GM19468 (cell line): Measurements from ENCODE around the gene HSBP1L1.
"Not testable (repeated sequence)": the region's sequence is repeated elsewhere in the genome, so short reads cannot be mapped to it uniquely, and the experiment has no call there.

Experiments used
- ATAC-seq: cut with Tn5 transposase; IDR thresholded peaks from one replicate; pipeline ENCODE4 v1.9.1; 2021; ENCODE audit warnings: mild to moderate bottlenecking, moderate library complexity, moderate number of reproducible peaks; ENCODE audit not compliant: unreplicated experiment; ENCODE audit errors: extremely low read depth

Gene HSBP1L1

DNA sequence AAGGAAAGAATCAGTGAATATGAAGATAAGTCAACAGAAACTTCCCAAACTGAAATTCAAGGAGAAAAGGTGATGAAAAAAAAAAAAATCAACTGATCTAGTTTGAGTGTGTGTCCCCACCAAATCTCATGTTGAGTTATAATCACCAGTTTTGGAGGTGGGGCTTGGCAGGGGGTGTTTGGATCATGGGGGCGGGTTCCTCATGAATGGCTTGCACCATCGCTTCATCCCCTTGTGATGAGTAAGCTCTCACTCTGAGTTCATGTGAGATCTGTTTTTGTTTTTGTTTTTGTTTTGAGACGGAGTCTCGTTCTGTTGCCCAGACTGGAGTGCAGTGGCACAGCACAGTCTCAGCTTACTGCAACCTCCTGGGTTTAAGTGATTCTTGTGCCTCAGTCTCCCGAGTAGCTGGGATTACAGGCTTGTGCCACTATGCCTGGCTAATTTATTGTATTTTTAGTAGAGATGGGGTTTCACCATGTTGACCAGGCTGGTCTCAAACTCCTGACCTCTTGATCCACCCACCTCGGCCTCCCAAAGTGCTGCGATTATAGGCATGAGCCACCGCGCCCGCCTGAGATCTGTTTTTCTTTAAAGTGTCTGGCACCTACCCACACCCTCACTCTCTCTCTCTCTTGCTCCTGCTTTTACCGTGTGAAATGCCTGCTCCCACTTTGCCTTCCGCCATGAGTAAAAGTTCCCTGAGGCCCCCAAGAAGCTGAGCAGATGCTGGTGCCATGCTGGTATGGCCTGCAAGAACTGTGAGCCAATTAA is 9.0 kb upstream of the HSBP1L1 start:
- ATAC-seq = no peak

DNA sequence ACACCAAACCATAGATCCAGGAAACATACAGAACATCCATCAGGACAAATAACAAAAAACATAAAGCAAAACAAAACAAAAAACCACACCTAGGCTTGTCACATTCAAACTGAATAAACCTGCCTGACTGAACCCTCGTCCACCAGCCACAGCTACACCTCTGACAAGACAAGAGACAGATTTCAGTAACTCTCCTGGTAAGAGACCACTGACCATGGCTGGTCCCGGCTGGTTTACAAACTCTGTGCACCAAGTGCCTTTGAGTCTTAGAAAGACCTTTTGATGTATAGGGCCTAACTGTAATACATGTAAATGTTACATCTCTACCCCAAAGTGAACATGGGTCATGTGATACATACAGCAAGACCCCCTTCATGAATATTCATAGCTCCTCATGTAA is 8.2 kb upstream of the HSBP1L1 start:
- no peak for ATAC-seq

DNA sequence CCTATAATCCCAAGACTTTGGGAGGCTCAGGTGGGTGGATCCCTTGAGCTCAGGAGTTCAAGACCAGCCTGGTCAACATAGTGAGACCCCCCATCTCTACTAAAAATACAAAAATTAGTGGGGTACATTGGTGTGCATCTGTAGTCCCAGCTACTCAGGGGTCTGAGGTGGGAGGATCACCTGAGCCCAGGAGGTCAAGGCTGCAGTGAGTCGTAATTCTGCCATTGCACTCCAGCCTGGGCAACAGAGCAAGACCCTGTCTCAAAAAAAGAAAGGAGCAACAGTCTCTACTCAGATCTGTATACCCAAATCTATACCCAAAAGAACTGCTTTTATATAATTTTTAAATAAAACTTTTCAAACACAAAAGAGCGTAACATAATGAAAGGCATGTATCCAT is 5.5 kb upstream of the HSBP1L1 start:
- ATAC-seq = no peak

DNA sequence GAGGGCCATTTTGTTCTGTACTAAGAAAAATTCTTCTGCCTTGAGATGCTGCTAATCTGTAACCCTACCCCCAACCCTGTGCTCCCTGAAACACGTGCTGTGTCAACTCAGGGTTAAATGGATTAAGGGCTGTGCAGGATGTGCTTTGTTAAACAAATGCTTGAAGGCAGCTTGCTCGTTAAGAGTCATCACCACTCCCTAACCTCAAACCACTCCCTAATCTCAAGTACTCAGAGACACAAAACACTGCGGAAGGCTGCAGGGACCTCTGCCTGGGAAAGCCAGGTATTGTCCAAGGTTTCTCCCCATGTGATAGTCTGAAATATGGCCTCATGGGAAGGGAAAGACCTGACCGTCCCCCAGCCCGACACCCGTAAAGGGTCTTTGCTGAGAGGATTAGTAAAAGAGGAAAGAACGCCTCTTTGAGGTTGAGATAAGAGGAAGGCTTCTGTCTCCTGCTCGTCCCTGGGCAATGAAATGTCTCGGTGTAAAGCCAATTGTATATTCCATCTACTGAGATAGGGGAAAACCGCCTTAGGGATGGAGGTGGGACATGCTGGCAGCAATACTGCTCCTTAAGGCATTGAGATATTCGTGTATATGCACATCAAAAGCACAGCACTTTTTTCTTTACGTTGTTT is 4.2 kb upstream of the HSBP1L1 start:
- not testable (repeated sequence) for ATAC-seq

DNA sequence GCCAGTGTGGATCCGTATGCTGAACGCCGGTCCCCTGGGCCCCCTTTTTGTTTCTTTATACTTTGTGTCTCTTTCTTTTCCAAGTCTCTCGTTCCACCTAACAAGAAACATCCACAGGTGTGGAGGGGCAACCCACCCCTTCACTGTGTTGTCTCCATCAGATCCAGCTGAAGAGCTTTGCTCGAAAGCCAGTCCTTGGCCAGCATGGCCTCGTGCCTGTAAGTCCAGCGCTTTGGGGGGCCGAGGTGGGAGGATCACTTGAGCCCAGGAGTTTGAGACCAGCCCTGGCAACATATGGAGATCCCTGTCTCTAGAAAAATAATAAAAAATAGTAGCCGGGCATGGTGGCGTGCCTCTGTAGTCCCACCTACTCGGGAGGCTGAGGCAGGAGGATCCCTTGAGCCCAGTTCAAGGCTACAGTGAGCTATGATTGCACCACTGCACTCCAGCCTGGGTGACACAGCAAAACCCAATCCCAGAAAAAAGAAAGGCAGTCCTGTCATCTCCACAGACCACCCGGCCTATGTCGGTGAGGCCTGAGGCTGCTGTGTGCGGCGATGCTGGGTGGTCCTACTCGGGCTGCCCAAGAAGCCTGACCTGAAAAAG is 3.4 kb upstream of the HSBP1L1 start:
- no peak for ATAC-seq

DNA sequence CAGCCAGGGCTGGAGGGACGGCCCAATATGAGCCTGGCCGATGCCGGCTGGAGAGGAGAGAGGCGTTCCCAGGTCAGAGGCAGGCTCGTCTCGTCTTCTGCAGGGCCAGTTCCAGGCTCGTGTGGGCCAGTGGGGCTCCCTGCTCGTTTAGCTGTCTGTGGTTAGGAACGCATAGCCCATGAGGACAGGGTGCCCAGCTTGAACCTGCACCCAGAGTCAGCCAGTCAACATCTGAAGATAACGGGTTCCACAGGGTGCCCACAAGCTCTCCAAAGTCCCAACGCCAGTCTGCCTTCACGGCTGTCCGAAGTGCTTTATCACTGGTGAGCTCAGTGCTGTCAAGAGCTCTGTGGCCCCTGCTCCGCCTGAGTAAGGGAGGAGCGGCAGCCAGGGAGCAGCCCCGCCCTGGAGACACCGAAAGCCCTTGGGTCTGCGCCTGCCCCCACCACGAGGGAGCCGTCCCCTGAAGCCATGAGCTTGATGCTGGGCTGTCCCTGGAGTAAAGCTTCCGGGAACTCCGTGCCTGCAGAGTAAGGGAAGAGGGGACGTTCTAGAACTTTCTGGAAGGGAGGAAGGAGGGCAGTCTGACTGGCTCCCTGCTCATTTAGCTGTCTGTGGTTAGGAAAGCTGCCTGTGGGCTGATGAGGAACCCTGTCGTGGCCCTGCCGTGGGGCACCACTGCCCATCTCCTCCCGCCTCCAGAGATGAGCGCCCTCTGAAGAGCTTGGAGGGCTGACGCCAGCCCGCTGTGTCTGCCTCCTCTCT is 2.7 kb upstream of the HSBP1L1 start:
- ATAC-seq = no peak

DNA sequence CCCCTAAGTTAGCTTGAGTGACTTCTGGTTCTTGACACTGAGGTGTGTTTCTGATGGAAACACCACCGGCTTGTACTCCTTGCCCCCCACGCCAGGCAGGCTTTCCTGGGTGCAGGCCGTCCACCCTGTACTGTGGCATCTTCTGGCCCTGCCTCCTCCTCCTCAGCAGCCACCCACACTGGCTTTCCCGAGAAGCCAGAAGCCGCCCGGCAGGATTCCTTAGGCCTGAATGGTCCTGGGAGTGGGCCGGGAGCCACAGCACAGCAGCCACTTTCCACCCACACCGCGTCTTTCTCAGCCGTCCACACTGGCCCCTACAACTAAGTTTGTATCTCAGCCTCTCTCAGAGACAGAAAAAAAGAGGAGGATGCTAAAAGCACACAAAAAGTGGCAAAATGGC is 2.1 kb upstream of the HSBP1L1 start:
- ATAC-seq = no peak

DNA sequence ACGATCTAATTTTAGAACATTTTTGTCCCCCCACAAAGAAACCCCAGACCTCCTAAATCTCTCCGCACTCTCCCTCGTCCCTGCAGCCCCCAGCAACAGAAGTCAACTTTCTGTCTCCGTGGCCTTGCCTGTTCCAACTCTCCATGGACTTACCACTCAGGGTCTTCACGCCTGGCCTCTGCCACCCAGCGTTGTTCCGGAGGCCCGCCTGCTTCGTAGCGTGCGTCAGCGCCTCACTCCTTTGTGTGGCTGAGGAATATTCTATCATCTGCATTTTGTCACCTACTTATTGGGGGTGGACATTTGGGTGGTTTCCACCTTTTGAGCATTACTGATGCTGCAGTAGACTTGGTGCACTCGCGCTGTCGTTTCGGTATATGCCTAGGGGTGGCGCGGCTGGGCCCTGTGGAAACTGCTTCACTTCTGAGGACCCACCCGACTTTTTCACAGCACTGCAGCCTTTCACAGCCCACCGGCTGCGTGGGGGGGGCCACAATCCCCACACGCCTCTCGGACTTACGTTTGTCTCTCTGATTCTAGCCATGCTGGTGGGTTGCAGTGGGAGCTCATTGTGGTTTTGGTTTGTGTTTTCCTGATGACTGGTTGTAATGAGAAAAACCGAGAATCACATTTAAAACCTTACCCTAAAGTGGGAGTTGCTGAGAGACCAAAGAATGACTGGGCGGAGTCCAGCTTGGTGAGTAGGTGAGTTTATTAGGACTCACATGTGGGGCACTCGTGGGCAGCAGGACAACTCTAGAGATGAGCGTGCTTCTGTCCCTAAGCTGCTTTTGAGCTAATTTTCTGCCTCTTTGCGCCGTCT is 1.4 kb upstream of the HSBP1L1 start:
- ATAC-seq = no peak

DNA sequence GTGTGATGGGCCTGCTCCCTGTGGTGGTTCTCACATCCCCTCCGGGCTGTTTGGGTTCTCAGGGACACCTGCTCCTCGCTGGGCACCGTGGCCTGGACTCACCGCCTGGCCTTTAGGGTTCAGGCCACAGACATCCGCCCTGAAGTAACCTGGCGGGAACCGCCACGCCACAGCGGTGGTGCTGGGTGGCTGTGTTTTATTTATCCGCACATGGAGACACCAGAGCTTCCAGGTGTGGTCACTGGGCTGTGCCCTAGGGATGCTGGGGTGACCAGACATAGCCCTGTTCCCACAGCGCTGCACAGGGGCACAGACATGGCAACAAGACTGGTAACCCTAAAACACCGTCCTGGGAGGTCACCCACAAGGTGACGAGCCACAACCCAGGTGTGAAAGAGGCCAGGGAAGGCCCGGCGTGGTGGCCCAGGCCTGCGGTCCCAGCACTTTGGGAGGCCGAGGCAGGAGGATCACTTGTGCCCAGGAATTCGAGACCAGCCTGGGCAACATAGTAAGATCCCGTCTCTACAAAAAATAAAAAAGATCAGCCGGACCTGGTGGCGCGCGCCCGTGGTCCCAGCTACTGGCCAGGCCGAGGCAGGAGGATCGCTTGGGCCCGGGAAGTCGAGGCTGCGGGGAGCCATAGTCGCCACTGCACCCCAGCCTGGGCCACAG is 649 bp upstream of the HSBP1L1 start:
- ATAC-seq = no peak

DNA sequence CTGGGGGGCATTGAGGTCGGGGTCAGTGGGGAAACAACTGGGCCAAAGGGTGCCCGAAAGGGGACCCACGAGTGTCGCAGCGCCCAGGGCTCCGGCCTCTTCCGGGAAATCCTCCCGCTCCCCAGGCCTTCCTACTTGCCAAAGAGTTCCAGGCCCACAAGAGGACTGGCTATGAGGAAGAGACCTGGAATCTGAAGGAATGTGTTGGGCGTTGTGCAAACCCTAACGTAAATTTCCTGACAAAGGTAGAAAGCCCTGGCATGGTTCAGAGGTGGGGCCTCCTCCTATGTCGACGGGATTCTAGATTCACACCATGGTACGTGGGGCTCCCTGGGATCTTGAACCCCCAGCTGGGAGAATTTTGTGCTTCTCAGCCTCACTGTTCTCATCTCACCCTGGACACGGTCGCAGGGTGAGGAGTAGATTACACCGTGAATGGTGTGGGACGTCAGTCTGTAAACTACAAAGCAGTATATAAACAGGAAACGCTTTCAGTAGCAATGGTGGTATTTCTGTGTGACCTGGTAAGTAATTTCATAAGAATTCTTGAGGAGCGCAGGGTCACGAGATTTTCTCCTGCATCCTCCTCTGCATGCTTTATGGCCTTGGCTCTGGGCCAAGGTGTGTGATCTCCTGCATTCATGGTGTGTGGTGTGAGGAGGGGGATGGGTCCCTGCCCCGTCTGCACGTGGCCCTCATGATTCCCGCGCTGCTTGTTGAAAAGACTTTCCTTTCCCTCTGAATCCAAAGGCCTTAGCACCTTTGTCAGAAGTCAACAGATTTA is 868 bp downstream of the HSBP1L1 start:
- no peak for ATAC-seq

DNA sequence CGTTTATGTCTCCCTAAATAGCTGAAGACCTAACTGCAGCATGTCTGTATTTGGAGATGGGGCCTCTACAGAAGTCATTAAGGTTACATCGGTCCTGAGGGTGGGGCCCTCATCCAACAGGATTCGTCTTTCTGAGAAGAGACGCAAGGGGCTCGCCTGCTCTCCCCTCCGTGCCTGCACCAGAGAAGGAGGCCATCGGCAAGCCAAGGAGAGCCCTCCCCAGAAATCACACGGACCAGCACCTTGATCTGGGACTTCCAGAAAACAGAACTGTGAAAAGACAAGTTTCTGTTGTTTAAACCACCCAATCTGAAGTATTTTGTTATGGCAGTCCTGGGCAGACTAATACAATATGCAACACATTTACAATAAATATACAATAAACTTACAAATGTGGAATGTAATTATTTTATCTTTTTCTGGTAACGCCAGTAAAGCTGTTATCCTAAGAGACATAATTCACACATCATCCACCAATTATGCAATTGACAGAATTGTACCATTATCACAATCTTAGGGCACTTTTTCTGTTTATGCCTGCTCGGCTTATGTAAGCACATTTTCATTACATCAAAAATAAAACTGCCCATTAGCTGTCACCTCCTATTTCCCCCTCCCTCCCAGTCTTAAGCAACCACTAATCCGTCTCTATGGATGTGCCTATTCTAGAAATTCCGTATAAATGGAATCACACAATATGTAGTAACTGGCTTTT is 6.1 kb downstream of the HSBP1L1 start:
- ATAC-seq = no peak

DNA sequence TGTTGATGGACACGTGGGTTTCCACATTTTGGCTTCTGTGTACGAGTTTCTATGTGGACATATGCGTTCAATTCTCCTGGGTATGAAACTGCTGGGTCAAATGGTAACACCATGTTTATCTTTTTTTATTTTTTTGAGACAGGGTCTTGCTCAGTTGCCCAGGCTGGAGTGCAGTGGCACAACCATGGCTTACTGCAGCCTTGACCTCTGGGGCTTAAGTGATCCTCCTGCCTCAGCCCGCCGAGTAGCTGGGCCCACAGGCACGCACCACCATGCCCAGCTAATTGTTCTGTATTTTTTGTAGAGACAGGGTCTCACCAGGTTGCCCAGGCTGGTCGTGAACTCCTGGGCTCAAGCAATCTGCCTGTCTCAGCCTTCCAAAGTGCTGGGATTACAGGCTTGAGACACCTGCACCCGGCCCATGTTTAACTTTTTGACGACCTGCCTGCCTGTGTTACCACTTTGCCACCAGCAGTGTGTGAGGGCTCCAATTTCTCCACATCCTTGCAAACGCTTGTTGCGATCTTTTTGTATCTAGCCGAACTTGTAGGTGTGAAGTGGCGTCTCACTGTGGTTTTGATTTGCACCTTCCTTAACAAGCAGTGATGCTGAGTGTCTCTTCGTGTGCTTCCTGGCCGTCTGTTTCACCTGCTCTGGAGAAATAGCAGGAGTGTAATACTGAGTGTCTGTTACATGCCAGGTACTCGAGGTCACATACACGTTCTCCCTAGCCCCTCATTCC is 6.9 kb downstream of the HSBP1L1 start:
- ATAC-seq = no peak

DNA sequence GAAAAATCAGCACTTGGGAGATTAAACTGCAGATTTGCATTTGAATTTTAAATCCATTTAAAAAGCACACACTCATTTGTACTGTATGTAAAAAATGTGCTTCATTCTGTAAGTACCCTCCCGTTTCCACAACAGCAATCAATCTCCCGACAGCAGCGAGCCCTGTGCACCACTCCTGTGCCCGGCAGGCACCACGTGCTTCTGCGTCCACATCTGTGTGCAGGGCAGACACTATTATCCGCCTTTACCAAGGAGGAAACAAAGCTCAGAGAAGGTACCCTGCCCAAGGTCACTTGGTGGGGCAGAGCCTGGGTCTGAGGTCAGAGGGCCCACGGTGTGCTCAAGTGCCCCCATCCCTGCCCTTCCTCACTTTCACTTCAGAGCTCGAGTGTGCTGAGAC is 7.5 kb downstream of the HSBP1L1 start:
- no peak for ATAC-seq

DNA sequence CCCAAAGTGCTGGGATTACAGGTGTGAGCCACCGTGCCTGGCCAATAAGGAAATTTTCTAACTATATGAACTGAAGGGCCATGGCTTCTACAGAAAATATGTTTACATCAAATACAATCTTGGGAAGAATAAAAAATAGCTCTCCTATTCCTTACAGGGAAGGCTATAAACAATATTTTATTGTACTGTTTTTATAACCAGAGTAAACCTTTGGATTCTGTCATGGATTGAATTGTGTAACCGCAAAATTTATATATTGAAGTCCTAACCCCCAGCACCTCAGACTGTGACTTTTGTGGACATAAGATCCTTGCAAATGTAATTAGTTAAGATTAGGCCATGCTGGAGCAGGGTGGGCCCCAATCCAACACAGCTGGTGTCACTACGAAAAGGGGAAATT is 8.3 kb downstream of the HSBP1L1 start:
- no peak for ATAC-seq

DNA sequence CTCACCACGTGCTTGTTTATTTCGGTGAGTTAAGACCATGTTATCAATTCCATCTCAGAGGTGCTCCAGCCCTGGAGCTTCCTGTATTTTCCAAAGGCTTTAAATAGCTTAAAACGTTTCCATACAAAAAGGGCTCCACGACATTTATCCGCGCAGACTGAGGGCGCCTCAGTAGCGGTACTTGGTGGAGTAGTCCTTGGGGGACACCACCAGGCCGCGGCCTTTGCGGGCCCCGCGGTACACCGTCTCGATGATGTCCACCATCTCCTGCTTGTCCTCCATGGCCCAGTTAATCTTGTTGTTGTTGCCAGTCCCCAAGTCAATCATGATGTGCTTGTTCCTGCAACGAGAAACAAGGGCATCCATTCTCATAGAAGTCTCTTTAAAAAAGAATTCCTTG is 9.1 kb downstream of the HSBP1L1 start:
- ATAC-seq = no peak

DNA sequence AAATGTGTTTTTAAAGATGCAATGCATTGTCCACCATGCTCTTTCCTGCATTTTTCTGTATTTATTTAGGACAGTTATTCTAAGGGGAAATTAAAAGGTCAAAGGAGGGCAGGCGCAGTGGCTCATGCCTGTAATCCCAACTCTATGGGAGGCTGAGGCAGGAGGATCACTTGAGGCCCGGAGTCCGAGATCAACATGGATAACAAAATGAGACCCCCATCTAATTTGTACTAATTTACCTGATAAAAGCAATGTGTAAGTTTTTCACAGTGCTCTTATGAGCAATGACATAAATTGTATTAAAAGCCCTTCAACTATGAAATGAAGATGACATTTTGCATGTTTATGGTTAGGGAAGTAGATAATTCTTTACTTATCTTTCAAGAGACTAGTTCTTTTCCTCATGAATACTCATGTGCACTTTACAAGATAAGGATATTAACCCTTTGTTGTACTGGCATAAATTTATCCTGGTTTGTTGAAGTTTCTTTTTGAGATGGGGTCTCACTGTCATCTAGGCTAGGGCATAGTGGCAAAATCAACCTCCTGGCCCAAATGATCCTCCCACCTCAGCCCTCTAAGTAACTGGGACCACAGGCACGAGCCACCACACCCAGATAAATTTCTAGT is 9.7 kb downstream of the HSBP1L1 start:
- no peak for ATAC-seq

DNA sequence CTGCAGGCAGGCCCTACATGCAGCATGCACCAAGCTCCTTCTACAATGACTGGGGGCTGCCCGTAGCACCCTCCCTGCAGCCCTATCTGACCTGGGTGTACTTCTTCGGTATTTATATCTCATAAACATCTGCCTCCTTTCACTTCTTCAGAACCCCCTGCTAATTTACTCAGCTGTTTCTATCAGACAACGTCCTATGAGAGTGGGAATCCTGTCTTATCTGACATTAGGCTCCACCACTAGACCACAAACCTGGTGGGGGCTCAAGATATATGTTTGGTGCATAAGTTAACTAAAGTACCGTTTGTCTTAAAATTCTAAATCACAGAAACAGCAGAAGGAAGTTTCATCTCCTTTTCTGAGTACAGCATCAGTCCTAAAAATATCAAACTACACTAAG is 10.6 kb downstream of the HSBP1L1 start:
- ATAC-seq = no peak
